Measurements from ENCODE around the gene EIF5B. TPM values are rescaled to one million over a fixed set of nuclear protein-coding genes. Genes with fewer than 3 reads are reported as not detected.

EIF5B gene
- total and polyA plus RNA-seq, 2 experiments from 2014 or later: 34.2 to 108 TPM

- Mint-ChIP-seq H3K9me3 (no peaks in the 10 kb centered on the region), H3K4me3 (no peak overlapping the region), H3K27me3 (ENCODE audit: insufficient read depth, low read depth, poor library complexity) (peaks cover 4% of the 10 kb centered on the region), H3K36me3 (ENCODE audit: low read depth) (no peaks in the 10 kb centered on the region), H3K27ac (no peak overlapping the region), H3K4me1 (no peaks in the 10 kb centered on the region)
- DNase-seq (ENCODE audit: low spot score): no peak
- Histone ChIP-seq H3K4me2 (no peak overlapping the region), H3K36me3 (ENCODE audit: insufficient read depth) (no peaks in the 10 kb centered on the region), H3K9me2 (ENCODE audit: insufficient read depth) (no peaks in the 10 kb centered on the region), H3K4me1 (ENCODE audit: insufficient read depth) (0 out of 2 replicates have a peak, but pooled peaks cover 6% of the 10 kb centered on the region), H3K4me3 (no peak overlapping the region), H3K27me3 (ENCODE audit: insufficient read depth) (no peaks in the 10 kb centered on the region), H3K79me2 (replicated peaks; ENCODE audit: insufficient read depth) (peaks cover 100% of the 10 kb centered on the region), H3F3A (replicated peaks; ENCODE audit: low read depth) (no peaks in the 10 kb centered on the region), H4K20me1 (replicated peaks; ENCODE audit: insufficient read depth) (peaks cover 51% of the 10 kb centered on the region), H3K27ac (ENCODE audit: low read depth) (no peak overlapping the region), H2AFZ (no peak overlapping the region)
- ATAC-seq: no peak
- TF ChIP-seq ETS1 (IDR thresholded peaks at IDR 0.05) (no peak), CTCF (conservative IDR thresholded peaks at IDR 0.05; ENCODE audit: low read depth in 2 of 2) (no peak), JUNB (IDR thresholded peaks at IDR 0.05; ENCODE audit: unreplicated experiment) (no peak), NANOG (IDR thresholded peaks at IDR 0.05; ENCODE audit: borderline replicate concordance) (no peak), STAT1 (IDR thresholded peaks at IDR 0.05; ENCODE audit: unreplicated experiment) (no peak), EZH2phosphoT487 (IDR thresholded peaks at IDR 0.05; ENCODE audit: unreplicated experiment) (no peak), EZH2 (IDR thresholded peaks at IDR 0.05; ENCODE audit: low read depth, unreplicated experiment) (no peak), ZNF114 (CRISPR knock-in tag; IDR thresholded peaks at IDR 0.05) (no peak), CREB1 (CRISPR knock-in tag; IDR thresholded peaks at IDR 0.05; ENCODE audit: low read depth) (no peak), ZNF331 (CRISPR knock-in tag; IDR thresholded peaks at IDR 0.05; ENCODE audit: low read depth) (no peak), ZNF462 (CRISPR knock-in tag; IDR thresholded peaks at IDR 0.05) (no peak), POLR2AphosphoS5 (IDR thresholded peaks at IDR 0.05; ENCODE audit: low read depth) (no peak), REST (IDR thresholded peaks at IDR 0.05; ENCODE audit: unreplicated experiment) (no peak)
These were observed 5.3 kb downstream of the EIF5B start for GRCh38 chr2:99342536-99342935.
